ENCODE results near the gene TFF3.
"Not testable (repeated sequence)": the region's sequence is repeated elsewhere in the genome, so short reads cannot be mapped to it uniquely, and the experiment has no call there.

The TFF3 gene

DNA sequence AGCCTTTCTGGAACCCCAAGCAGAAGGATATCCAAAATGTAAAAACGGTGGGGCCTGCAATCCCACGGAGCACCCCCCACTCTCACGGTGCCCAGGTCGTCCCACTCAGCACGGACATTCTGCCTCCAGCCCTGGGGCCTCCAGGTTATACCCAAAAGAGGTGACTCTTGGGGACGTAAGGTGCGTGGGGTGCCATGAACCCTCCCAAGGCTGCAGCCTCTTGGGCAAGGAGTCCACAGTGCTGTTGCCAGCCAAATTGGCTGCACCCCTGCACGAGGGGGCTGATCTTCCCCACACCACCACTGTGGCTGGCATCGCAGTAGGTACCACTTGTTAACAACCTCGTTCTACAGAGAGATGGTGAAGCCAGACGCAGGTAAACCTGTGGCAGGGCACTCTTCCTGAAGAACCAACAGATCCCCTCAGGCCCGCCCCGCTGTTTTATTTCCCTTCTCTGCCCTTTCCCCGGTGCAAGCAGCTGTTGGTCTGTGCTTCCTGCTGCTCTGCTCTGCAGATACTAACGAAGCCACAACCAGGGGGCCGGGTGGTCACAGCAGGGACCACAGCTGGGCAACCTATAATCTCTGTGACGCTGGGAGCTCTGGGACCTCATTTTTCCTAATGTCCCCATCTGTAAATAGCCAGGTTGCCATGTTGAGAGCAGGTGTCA lies 8.7 kb downstream of the TFF3 start:
- no peak for DNase-seq (ENCODE audit: extremely low read depth in 1 of 2, low read depth in 1 of 2)

DNA sequence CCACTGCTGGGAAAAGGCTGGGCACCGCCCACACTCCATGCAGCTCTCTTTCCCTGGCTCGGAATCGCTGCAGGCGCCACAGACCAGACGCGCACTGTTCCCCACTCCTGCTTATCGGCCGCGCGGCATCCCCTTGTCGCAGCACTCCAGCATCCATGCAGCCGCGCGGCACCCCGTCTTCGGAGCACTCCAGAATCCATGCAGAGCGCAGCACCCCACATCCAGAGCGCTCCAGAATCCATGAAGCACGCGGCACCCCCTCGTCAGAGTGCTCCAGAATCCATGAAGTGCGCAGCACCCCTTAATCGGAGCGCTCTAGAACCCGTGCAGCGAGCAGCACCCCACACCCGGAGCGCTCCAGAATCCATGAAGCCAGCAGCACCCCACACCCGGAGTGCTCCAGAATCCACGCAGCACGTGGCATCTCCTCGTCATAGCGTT lies 9.5 kb downstream of the TFF3 start:
- DNase-seq (ENCODE audit: extremely low read depth in 1 of 2, low read depth in 1 of 2) = no peak

DNA sequence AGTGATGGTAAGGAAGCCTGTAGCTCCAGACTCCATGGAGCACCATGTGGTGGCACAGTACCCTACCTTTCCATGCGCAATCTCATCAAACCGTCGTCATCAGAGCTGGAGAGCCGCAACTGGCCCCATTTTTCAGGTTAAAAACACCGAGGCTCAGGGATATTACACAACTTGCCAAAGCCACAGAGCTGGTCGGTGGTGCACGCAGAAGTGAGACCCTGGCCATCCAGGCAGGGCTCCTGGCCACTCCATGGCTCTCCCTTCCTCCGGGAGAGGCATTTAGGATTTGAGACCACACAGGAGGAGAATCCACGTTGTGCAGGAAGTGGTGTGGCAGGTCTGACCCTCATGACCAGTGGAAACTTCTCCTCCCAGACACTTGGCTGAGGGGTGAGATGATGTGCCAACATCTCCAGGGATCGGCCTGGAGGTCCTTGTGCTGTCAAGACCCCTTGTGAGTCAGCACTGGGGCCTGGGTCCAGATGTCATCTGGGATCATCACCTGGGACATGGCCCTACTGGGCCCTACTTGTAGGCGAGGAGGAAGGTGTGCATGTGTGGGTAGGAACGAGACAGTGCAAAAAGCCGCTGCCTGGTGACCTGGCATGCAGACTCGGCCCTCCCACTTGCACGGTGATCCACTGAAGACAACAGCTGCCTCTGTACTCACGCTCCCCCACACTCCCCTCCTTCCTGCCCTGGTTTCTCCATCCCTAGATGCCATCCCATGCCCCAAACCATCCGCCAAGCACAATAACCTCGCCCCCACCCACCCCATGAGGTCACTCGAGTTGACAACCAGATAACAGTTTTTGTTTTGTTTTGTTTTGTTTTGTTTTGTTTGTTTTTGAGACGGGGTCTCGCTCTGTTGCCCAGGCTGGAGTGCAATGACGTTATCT lies 10.4 kb downstream of the TFF3 start:
- DNase-seq (ENCODE audit: extremely low read depth in 1 of 2, low read depth in 1 of 2) = no peak

DNA sequence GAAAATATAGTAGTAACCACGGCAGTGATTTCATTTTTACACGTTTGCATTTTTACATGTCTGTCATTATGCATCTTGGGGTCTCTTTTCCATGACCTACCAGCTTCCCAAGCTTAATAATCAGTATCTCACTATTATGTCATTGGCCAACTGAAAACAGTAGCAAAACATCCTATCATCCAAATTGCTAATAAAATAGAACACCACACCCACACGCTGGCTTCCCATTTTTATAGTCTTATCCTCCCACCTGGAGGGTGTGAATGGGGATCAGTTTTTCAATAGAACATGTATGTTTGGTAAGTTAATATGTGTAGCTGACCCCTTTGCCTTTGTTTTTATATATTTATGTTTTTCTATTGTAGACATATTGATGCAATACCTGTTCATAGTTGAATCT lies 11.8 kb downstream of the TFF3 start:
- no peak for DNase-seq (ENCODE audit: extremely low read depth in 1 of 2, low read depth in 1 of 2)

DNA sequence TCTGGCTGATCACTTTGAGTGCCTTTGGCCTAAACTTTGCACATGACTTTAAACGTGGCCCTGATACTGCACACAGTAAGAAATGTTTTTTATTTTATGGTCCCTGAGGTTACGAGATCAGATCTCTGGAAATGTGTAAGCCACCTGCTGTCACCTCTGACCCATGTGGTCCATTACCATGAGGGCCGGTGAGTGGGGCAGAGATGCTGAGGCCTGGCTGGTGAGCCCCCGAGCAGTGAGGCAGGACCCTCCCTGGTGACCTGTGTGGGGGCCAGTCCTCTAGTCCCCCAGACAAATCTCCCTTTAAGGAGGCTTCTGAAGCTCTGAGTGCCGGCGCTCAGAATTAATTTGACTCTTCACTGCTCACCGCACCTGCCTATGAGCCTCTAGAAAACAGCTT lies 12.4 kb downstream of the TFF3 start:
- no peak for DNase-seq (ENCODE audit: extremely low read depth in 1 of 2, low read depth in 1 of 2)

DNA sequence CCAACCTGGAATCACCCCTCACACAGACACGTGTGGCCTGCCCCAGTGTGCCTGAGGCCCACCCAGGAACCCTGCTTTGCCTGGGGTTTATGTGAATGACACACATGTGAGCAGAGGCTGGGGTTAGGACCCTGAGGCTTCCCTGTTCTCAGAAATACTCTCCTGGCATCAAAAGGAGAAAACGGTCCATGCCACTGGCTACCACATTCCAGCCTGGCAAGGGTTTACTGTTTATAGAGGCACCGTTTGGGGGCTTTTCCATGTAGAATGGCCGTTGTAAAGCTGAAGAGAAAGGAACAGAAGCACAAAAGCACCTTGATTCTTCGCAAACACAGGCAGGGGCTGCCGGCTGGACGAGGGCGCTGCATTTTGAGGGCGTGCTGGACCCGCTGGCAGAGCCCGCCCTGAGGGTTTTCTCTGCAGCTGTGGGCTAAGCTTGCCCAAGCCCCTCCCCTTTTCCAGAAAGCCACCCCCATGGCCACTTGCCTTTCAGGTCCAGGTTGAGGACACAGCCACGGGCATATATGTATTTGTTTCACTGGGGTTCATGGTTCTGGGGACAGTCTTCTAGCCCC lies 13.0 kb downstream of the TFF3 start:
- DNase-seq (ENCODE audit: extremely low read depth in 1 of 2, low read depth in 1 of 2) = no peak

DNA sequence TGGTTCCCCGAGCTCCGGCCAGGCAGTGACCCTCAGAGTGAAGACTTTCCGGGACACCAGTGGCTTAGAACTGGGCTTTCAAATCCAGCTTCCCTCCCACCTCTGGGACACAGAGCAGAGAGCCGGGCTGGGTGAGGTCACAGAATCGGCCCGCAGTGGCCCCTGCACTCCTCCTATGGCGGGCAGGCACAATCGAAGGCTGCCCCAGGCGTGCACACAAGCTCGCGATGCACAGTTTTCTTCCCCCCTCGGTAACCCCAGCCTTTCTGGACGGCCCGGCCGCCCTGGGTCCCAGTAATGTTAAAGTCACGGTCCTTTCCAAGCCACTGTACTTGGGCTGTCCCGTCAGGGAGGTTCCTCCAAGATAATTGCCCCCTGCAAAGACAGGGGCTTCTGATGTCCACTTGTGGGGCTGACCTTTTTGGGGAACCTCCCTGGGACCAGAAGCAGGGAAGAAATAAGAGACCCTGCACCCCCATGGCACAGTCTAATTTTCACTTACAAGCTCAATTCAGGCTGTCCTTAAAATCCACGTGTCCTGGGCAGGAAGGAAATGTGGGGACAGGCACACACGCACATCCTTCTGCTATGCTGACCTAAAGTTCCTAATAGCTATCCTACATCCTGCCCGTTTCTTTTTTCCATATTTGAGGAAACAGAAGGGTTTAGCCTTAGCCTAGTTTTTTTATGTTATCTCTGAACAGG lies 13.7 kb downstream of the TFF3 start:
- DNase-seq (ENCODE audit: extremely low read depth in 1 of 2, low read depth in 1 of 2) = no peak

DNA sequence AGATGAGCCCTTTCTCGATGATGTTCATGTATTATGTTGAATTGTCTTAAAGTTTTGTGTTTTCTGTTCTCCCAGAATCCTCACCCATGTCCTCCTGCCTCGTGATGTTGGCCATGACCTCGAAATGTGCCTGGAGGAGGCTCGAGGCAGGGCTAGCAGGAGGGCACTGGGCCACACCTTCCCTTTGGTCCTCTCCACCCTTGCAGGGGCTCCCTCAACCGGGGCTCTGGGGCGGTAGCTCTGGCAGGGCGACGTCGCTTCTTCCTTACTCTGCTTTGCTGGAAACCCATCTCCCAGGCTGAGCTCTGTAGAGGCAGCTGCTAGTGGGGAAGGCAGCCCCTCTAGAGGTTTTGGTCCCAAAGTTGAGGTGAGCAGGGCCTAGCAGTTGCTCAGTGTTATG lies 14.3 kb downstream of the TFF3 start:
- no peak for DNase-seq (ENCODE audit: extremely low read depth in 1 of 2, low read depth in 1 of 2)

DNA sequence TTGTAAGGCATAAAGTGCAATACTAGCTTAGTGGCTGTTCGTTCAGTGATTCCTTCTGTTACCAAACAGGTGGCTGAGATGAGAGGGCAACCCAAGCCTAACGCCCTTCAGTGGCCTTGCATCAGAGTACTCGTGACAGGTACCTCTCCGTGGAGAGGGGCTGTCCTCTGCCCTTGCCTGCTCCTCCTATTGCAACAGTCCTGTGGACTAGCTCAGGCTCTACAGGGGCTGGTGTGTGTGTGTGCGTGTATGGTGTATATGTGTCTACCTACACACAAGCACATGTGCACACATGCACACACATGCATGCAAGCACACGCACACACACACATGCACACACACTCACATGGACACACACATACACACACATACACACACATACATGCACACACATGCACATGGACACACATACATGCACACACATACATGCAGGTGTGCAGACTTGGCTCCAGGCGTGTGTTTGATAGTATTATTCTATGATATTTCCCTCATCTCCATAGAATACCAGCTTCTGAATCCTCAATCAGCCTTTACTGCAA lies 15.1 kb downstream of the TFF3 start:
- no peak for DNase-seq (ENCODE audit: extremely low read depth in 1 of 2, low read depth in 1 of 2)

DNA sequence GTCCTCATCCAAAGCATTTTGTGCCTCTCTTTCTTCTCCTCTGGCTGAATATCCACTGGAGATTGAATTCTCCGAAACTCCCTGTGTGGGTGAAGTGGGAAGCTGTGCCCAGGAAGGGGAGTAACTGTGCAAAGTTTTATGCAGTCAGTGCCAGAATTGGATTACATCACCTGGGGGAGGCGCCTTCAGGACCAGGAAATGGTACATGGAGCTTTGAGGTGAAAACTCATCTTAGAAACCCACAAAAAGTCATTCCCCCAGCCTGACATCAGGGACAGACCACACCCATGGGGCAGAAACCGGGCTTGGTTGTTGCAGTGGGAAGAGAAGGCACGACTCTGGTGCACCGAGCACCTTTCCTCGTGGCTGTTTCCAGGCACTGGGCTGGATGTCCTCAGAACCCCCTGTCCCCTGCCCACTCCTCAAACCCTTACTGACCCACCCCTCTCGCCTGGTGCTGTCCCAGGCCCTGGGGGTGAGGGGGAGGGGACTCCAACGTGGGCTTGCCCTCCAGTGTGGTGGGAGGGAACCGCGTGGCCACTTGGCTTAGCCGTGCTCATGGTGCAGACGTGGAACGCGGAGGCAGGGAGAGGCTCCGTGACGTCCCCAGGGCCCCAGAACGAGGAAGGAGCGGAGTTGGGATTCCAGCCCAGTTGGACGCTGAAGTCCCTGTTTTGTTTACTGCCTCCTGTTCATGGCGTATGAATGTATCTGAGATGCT lies 15.7 kb downstream of the TFF3 start:
- DNase-seq (ENCODE audit: extremely low read depth in 1 of 2, low read depth in 1 of 2) = peak in 1 of 2 donors; percentile 19

DNA sequence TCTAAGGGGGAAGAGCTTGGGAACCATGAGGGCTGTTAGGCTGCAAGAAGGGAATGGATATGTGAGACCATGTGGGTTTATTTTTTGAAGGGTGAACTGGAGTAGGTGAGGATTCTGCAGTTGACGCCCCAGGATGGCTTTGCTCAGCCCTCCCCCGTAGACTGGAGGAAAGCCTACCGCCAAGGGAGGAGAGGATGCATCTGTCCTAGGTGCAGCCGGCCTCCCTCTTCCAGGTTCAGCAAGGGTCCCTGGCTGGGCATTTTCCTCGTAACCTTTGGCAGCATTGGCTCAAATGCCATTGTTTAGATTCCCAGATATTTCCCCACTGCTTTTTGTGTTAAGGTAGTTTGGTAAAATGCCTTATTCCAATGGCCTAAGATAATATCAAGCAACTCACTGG lies 16.6 kb downstream of the TFF3 start:
- no peak for DNase-seq (ENCODE audit: extremely low read depth in 1 of 2, low read depth in 1 of 2)

DNA sequence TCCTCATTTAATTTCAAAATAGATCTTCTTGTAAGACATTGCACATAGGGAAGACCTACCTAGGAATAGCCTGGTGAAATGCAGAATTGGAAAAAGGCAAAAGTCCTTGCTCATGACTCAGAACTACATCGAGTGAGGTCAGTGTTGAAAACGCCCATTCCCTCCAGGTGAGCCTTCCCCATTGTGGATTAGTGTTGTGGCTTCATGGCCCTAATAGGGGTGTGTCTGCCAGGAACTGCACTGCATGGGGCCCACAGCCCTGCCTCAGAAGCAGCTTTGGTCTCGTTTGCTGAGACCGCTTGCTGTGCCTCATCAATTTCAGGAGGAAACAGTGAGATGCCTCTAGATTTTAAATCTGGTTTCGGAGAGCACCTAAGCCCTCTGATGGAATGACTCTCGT lies 17.0 kb downstream of the TFF3 start:
- no peak for DNase-seq (ENCODE audit: extremely low read depth in 1 of 2, low read depth in 1 of 2)

DNA sequence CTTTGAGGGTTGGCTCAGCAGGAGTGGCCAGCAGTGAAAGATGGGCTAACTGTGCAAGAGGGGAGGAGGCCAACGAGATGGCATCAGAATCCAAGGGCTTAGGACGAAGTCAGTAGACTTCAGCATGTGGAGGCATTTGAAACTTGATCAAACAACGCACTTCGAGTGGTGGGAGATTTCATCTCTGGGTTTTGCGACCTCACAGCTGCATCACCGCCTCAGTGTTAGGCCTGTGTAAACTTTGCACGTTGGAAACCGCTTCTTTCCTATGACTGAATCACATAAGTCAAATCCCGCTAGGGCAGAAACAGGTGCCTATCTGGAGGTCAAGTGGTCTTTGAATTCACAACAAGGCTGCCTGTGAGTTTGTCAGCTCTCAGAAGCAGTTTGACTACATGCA lies 17.8 kb downstream of the TFF3 start:
- no peak for DNase-seq (ENCODE audit: extremely low read depth in 1 of 2, low read depth in 1 of 2)

DNA sequence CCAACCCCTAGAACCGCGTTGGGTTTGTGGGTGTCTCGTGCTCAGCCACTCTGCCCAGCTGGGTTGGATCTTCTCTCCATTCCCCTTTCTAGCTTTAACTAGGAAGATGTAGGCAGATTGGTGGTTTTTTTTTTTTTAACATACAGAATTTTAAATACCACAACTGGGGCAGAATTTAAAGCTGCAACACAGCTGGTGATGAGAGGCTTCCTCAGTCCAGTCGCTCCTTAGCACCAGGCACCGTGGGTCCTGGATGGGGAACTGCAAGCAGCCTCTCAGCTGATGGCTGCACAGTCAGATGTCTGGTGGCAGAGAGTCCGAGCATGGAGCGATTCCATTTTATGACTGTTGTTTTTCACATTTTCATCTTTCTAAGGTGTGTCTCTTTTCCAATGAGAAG lies 18.7 kb downstream of the TFF3 start:
- DNase-seq (ENCODE audit: extremely low read depth in 1 of 2, low read depth in 1 of 2) = no peak

DNA sequence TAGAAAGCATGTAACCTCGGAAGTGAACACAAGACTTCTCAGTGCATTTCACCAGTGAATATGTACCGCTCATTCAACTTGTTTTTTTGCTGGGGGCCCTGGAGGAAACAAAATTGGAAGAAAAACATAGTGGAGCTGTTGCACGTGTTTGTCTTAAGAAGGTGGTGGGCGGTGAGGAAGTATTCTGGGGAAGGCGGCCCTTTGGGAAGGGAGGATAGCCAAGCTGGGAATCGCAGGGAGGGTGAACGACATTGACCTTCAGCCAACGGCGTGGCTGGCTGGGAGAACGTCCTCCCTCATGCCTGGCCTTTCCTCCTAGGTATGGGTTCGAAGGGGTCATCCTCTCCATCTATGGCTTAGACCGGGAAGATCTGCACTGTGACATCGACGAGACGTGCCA lies 19.4 kb downstream of the TFF3 start:
- no peak for DNase-seq (ENCODE audit: extremely low read depth in 1 of 2, low read depth in 1 of 2)

DNA sequence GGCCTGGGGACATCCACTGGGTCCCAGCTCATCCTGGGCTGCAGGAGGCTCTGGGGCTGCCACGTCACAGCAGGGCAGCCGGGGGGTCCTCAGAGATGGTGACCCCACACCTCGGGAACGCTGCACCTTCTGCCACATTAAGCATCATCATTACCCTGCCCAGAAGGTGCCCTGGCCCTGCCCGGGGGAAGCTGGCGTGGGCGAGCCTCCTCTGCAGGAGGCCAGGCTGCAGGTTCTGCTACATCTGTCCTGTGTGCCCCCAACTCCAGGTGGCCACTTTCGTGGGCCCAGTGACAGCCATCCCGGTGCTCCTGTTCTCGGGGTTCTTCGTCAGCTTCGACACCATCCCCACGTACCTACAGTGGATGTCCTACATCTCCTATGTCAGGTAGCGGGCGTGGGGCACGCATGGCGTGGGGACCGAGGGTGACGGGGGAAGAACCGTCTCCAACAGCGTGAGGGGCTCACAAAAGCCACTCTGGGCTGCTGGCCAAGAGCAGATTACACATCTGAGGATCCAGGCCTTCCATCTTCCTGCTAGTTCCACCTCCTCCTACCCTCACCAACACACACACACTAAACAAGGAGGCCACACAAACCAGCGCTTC lies 20.8 kb downstream of the TFF3 start:
- no peak for DNase-seq (ENCODE audit: extremely low read depth in 1 of 2, low read depth in 1 of 2)

DNA sequence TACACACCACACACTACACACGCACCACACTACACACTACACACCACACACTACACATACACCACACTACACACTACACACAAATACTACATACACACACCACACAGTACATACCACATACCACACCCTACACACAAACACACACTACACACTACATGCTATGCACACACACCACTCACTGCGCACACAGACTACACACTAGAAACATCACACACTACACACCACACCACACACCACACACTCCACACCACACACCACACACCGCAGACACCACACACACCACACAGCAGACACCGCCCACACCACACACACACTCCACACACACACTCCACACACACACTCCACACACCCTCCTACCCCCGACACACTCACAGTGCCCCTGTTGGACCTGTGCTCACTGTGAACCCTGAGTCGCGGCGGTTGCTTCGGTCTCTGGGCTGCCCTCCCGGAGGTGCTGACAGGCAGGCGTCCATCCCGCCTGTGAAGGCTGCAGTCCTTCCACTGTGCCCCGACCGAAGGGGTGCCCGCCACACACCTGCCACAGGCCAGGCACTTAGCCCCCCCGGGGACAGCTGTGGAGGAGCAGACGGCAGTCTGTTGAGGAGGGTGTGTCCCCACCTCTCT lies 21.4 kb downstream of the TFF3 start:
- DNase-seq (ENCODE audit: extremely low read depth in 1 of 2, low read depth in 1 of 2) = no peak

DNA sequence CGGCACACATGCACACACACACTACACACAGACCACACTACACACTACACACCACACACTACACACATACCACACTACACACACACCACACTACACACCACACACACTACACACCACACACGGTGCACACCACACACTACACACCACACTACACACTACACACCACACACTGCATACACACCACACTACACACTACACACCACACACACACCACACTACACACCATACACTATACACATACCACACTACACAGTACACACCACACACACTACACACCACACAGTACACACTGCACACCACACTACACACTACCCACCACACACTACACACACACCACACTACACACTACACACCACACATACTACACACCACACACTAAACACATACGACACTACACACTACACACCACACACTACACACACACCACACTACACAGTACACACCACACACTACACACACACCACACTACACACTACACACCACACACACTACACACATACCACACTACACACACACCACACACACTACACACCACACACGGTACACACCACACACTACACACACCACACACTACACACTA lies 22.6 kb downstream of the TFF3 start:
- DNase-seq (ENCODE audit: extremely low read depth in 1 of 2, low read depth in 1 of 2) = not testable (repeated sequence)
